Measurements from ENCODE around the gene TEFM.
A peak's percentile ranks its signal among the peaks of the same experiment; 100 is the strongest.
"Not testable (repeated sequence)": the region's sequence is repeated elsewhere in the genome, so short reads cannot be mapped to it uniquely, and the experiment has no call there.

TEFM gene

GRCh38 chr17:30931582-30931981 is 25.5 kb upstream of the TEFM start:
- not testable (repeated sequence) for H3K4me3 ChIP-seq (ENCODE audit: low read length); DNase-seq (ENCODE audit: low read depth, low spot score); H3K4me1 ChIP-seq (ENCODE audit: control insufficient read depth, insufficient read depth, low read length); H3K9me3 ChIP-seq (ENCODE audit: control insufficient read depth, insufficient read depth, low read length); H3K36me3 ChIP-seq (ENCODE audit: control insufficient read depth, insufficient read depth, low read length); H3K27me3 ChIP-seq (ENCODE audit: control insufficient read depth, insufficient read depth, low read length); H3K27ac ChIP-seq (ENCODE audit: low read length)
- WGBS (ENCODE audit: insufficient coverage, insufficient read length): no CpG with 5 or more reads among the region's 8 CpGs

DNA sequence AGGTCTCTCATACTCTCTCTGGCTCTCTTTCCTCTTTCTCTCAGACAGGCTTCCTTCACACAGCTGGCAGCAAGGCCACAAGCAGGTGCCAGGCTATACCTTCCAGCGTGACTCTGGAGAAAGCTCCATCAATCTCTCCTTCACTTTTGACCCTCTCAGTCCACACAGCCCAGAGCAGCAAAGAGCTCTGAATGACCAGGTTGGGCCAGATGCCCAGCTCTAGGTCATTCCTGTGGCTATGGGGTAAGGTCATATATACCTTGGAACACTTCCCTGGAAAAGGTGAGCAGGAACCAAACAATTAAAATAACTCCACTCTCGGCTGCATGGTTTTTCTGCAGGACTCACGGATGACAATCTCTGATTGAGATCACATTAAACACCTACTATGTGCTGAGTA is 24.5 kb upstream of the TEFM start:
- Histone ChIP-seq H3K27me3 (ENCODE audit: control insufficient read depth, insufficient read depth, low read length) (peaks cover 2% of the 10 kb centered on the region; the same call in 1 of the 2 replicates), H3K4me1 (ENCODE audit: control insufficient read depth, insufficient read depth, low read length) (no peaks in the 10 kb centered on the region), H3K36me3 (ENCODE audit: control insufficient read depth, insufficient read depth, low read length) (no peaks in the 10 kb centered on the region; the same call in 1 of the 2 replicates), H3K27ac (ENCODE audit: low read length) (no peak overlapping the region), H3K4me3 (ENCODE audit: low read length) (no peak overlapping the region), H3K9me3 (ENCODE audit: control insufficient read depth, insufficient read depth, low read length) (no peaks in the 10 kb centered on the region)
- DNase-seq (ENCODE audit: low read depth, low spot score): no peak
- no CpG with 5 or more reads among the region's 3 CpGs for WGBS (ENCODE audit: insufficient coverage, insufficient read length)

- WGBS (ENCODE audit: insufficient coverage, insufficient read length): no CpG with 5 or more reads among the region's 3 CpGs
- H3K36me3 ChIP-seq (ENCODE audit: control insufficient read depth, insufficient read depth, low read length); H3K9me3 ChIP-seq (ENCODE audit: control insufficient read depth, insufficient read depth, low read length): not testable (repeated sequence)
Observed at GRCh38 chr17:30929861-30930260, 23.8 kb upstream of the TEFM start.

GRCh38 chr17:30929081-30929633 is 23.1 kb upstream of the TEFM start:
- H3K9me3 ChIP-seq (ENCODE audit: control insufficient read depth, insufficient read depth, low read length): no peaks in the 10 kb centered on the region
- no CpG with 5 or more reads among the region's 8 CpGs for WGBS (ENCODE audit: insufficient coverage, insufficient read length)
- H3K36me3 ChIP-seq (ENCODE audit: control insufficient read depth, insufficient read depth, low read length): no peaks in the 10 kb centered on the region; the same call in 1 of the 2 replicates
- no peak overlapping the region for H3K4me3 ChIP-seq (ENCODE audit: low read length)
- no peak for DNase-seq (ENCODE audit: low read depth, low spot score)
- no peaks in the 10 kb centered on the region for H3K4me1 ChIP-seq (ENCODE audit: control insufficient read depth, insufficient read depth, low read length)
- no peak overlapping the region for H3K27ac ChIP-seq (ENCODE audit: low read length)
- H3K27me3 ChIP-seq (ENCODE audit: control insufficient read depth, insufficient read depth, low read length): peaks cover 2% of the 10 kb centered on the region; the same call in 1 of the 2 replicates

More at GRCh38 chr17:30929861-30930260, 23.8 kb upstream of the TEFM start:
- not testable (repeated sequence) for H3K4me3 ChIP-seq (ENCODE audit: low read length); H3K4me1 ChIP-seq (ENCODE audit: control insufficient read depth, insufficient read depth, low read length); H3K27me3 ChIP-seq (ENCODE audit: control insufficient read depth, insufficient read depth, low read length); DNase-seq (ENCODE audit: low read depth, low spot score); H3K27ac ChIP-seq (ENCODE audit: low read length)

DNA sequence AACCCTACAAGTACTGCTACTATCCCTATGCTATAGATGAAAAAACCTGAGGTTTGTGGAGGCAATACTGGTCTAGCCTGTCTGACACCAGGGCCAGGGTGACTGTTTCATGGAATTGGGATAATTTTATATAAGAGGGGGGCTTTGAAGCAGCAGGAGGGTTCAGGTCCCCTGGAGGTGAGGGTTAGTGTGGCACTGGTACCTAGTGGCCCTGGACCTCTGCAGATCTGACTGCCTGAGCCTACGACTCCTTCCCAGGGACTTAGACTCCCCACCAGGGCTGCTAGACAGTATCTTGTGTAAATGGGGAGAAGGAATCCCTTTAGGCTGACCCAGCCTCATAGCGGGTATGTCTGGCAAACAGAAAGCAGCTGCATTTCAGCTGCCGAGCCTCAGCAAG is 22.5 kb upstream of the TEFM start:
- WGBS (ENCODE audit: insufficient coverage, insufficient read length): no CpG with 5 or more reads among the region's 3 CpGs
- Histone ChIP-seq H3K9me3 (ENCODE audit: control insufficient read depth, insufficient read depth, low read length) (no peaks in the 10 kb centered on the region), H3K4me1 (ENCODE audit: control insufficient read depth, insufficient read depth, low read length) (no peaks in the 10 kb centered on the region), H3K36me3 (ENCODE audit: control insufficient read depth, insufficient read depth, low read length) (no peaks in the 10 kb centered on the region; the same call in 1 of the 2 replicates), H3K27me3 (ENCODE audit: control insufficient read depth, insufficient read depth, low read length) (peaks cover 2% of the 10 kb centered on the region; the same call in 1 of the 2 replicates), H3K27ac (ENCODE audit: low read length) (no peak overlapping the region), H3K4me3 (ENCODE audit: low read length) (no peak overlapping the region)
- no peak for DNase-seq (ENCODE audit: low read depth, low spot score)

GRCh38 chr17:30927756-30928155 is 21.7 kb upstream of the TEFM start:
- no peaks in the 10 kb centered on the region for H3K4me1 ChIP-seq (ENCODE audit: control insufficient read depth, insufficient read depth, low read length)
- no peak overlapping the region for H3K4me3 ChIP-seq (ENCODE audit: low read length)
- H3K27me3 ChIP-seq (ENCODE audit: control insufficient read depth, insufficient read depth, low read length): peaks cover 9% of the 10 kb centered on the region
- H3K9me3 ChIP-seq (ENCODE audit: control insufficient read depth, insufficient read depth, low read length): no peaks in the 10 kb centered on the region
- no peak for DNase-seq (ENCODE audit: low read depth, low spot score)
- no CpG with 5 or more reads among the region's 5 CpGs for whole genome bisulfite sequencing (ENCODE audit: insufficient coverage, insufficient read length)
- no peaks in the 10 kb centered on the region for H3K36me3 ChIP-seq (ENCODE audit: control insufficient read depth, insufficient read depth, low read length)
- H3K27ac ChIP-seq (ENCODE audit: low read length): no peak overlapping the region

GRCh38 chr17:30926516-30926915 is 20.5 kb upstream of the TEFM start:
- no peak overlapping the region for H3K4me3 ChIP-seq (ENCODE audit: low read length)
- peaks cover 18% of the 10 kb centered on the region for H3K27me3 ChIP-seq (ENCODE audit: control insufficient read depth, insufficient read depth, low read length)
- no peak for DNase-seq (ENCODE audit: low read depth, low spot score)
- H3K4me1 ChIP-seq (ENCODE audit: control insufficient read depth, insufficient read depth, low read length): peaks cover 2% of the 10 kb centered on the region; the same call in 1 of the 2 replicates
- no CpG with 5 or more reads among the region's 6 CpGs for WGBS (ENCODE audit: insufficient coverage, insufficient read length)
- no peaks in the 10 kb centered on the region for H3K9me3 ChIP-seq (ENCODE audit: control insufficient read depth, insufficient read depth, low read length)
- no peaks in the 10 kb centered on the region for H3K36me3 ChIP-seq (ENCODE audit: control insufficient read depth, insufficient read depth, low read length)
- no peak overlapping the region for H3K27ac ChIP-seq (ENCODE audit: low read length)

- Histone ChIP-seq H3K9me3 (ENCODE audit: control insufficient read depth, insufficient read depth, low read length) (no peaks in the 10 kb centered on the region), H3K27ac (ENCODE audit: low read length) (no peak overlapping the region), H3K4me1 (ENCODE audit: control insufficient read depth, insufficient read depth, low read length) (peaks cover 4% of the 10 kb centered on the region; the same call in 1 of the 2 replicates), H3K27me3 (ENCODE audit: control insufficient read depth, insufficient read depth, low read length) (peaks cover 25% of the 10 kb centered on the region), H3K4me3 (ENCODE audit: low read length) (no peak overlapping the region), H3K36me3 (ENCODE audit: control insufficient read depth, insufficient read depth, low read length) (no peaks in the 10 kb centered on the region)
- WGBS (ENCODE audit: insufficient coverage, insufficient read length): no CpG with 5 or more reads among the region's 2 CpGs
- DNase-seq (ENCODE audit: low read depth, low spot score): no peak
Observed at GRCh38 chr17:30924341-30924740, 18.3 kb upstream of the TEFM start.

DNA sequence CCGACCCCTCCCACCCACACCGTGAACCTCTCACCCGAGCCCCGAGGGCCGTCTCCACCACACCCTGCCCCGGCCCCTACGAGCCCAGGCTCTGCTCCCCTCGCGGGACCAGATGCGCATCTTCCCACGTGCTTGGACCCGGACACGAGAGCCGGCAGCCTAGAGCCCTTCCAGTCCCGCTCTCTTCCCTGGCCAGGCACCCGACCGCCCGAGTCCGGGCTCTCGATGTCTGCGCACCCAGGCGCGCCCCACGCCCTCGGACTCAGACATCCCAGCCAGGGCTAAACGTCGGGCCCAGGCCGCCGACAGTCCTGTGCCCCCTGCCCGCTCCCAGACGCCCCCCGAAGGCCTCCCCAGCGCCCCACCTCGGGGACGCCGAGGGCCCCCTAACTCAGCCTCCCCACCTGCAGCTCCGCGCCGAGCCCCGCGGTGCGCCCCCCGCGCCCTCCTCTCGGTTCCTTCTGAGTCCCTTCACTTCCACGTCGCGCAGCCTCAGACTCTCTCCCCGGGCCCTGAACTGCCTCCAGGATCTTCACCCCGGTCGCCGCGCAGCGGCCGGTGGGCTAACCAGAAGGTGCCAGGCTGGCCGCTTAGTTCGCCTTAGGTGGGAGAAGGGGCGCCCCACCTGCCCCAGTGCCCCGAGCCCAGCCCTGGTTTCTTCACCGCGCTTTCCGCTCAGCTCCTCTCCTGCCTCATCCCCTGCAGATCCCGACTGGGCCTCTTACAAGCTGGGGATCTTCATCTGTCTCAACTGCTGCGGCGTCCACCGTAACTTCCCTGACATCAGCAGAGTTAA is 16.4 kb upstream of the TEFM start:
- WGBS (ENCODE audit: insufficient coverage, insufficient read length): no CpG with 5 or more reads among the region's 66 CpGs
- Histone ChIP-seq H3K27me3 (ENCODE audit: control insufficient read depth, insufficient read depth, low read length) (peaks cover 25% of the 10 kb centered on the region), H3K4me1 (ENCODE audit: control insufficient read depth, insufficient read depth, low read length) (peaks cover 4% of the 10 kb centered on the region; the same call in 1 of the 2 replicates), H3K27ac (ENCODE audit: low read length) (no peak overlapping the region), H3K36me3 (ENCODE audit: control insufficient read depth, insufficient read depth, low read length) (no peaks in the 10 kb centered on the region), H3K4me3 (ENCODE audit: low read length) (peak overlapping the region; percentile 45; the same call in 1 of the 2 replicates), H3K9me3 (ENCODE audit: control insufficient read depth, insufficient read depth, low read length) (no peaks in the 10 kb centered on the region)
- no peak for DNase-seq (ENCODE audit: low read depth, low spot score)

DNA sequence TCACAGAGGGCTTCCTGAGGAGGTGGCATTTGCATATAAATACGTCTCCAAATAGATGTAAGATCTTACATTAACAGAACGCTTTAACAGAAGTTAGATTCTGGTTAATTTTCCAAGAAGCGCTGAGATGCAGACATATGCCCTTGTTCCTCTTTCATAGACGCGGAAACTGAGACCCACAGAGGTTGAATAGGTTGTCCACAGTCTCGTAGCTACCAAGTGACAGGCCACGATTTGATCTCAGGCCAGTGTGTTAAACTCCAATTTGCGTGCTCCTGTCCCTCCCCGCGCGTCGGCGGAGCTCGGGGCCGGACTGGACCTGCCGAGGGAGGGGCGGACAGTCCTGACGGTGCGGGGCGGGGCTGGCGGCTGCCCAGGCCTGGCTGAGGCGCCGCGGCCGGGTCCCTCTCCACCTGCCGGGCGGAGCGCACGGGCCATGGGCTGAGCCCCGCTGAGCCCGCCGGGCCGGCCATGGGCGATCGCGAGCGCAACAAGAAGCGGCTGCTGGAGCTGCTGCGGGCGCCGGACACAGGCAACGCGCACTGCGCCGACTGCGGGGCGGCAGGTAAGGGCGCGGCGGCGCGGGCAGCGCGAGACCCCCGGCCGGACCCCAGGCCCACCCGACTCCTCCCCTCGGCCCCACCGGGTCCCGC is 15.6 kb upstream of the TEFM start, which contains the start of gene ADAP2:
Gene ADAP2 (plus strand): TSS at position 402 of the 653 bp plus-strand sequence. CDS start 70 bp downstream, at position 472.
- DNase-seq (ENCODE audit: low read depth, low spot score): no peak
- no peaks in the 10 kb centered on the region for H3K9me3 ChIP-seq (ENCODE audit: control insufficient read depth, insufficient read depth, low read length)
- H3K4me1 ChIP-seq (ENCODE audit: control insufficient read depth, insufficient read depth, low read length): peaks cover 4% of the 10 kb centered on the region; the same call in 1 of the 2 replicates
- peak within 1 kb of the TSS; percentile 45; the same call in 1 of the 2 replicates for H3K4me3 ChIP-seq (ENCODE audit: low read length)
- H3K27ac ChIP-seq (ENCODE audit: low read length): no peak within 1 kb of the TSS
- peaks cover 25% of the 10 kb centered on the region for H3K27me3 ChIP-seq (ENCODE audit: control insufficient read depth, insufficient read depth, low read length)
- WGBS (ENCODE audit: insufficient coverage, insufficient read length): no CpG with 5 or more reads among the region's 60 CpGs
- no peaks in the 10 kb centered on the region for H3K36me3 ChIP-seq (ENCODE audit: control insufficient read depth, insufficient read depth, low read length)

Data from iPS DF 6.9 (cell line).